Ascending aorta (tissue), 2 donors: ENCODE data around the gene PYGB. TPM values are rescaled to one million over a fixed set of nuclear protein-coding genes. Genes with fewer than 3 reads are reported as not detected.

Experiments used
- DNase-seq, 2 donors: peaks; one replicate each; pipeline ENCODE4 v3.0.0-alpha.2; 2019; ENCODE audit warnings: low spot score in 2 of 2
- H3K27ac ChIP-seq, 2 donors: fragments of 200-600 bp; sonication (generic); one replicate each; pipeline ENCODE4 v1.5.1; 2016 to 2017; ENCODE audit warnings: mild to moderate bottlenecking in 1 of 2
- H3K27me3 ChIP-seq: fragments of 200-600 bp; sonication (generic); one replicate; pipeline ENCODE4 v1.5.1; 2017
- H3K36me3 ChIP-seq, 2 donors: fragments of 200-600 bp; sonication (generic); one replicate each; pipeline ENCODE4 v1.5.1; 2016
- H3K4me1 ChIP-seq, 2 donors: fragments of 200-600 bp; sonication (generic); one replicate each; pipeline ENCODE4 v1.5.1; 2016 to 2017; ENCODE audit warnings: mild to moderate bottlenecking in 1 of 2
- H3K4me3 ChIP-seq, 2 donors: fragments of 200-600 bp; sonication (generic); one replicate each; pipeline ENCODE4 v1.5.1; 2016 to 2017; ENCODE audit warnings: mild to moderate bottlenecking in 1 of 2
- H3K9me3 ChIP-seq, 2 donors: fragments of 200-600 bp; sonication (generic); one replicate each; pipeline ENCODE4 v1.5.1; 2016
- CTCF ChIP-seq, 3 experiments: fragments of 200-600 bp in 2 of 3; fragments of 450-650 bp in 1 of 3; sonication (generic) in 2 of 3; IDR thresholded peaks; one replicate each; pipeline ENCODE4 v1.5.1; 2016 to 2019; ENCODE audit warnings: antibody characterized with exemption in 3 of 3, mild to moderate bottlenecking in 1 of 3, moderate library complexity in 1 of 3
- intact Hi-C: fragments of 100-400 bp; cut with DNase I; formaldehyde crosslinking; loops from one replicate; pipeline ENCODE4 v1.15.1; 2023
- total RNA-seq: library from RNA; depleted of rRNA; stranded (reverse); fragments of >200 nt; gene quantifications from one replicate; pipeline ENCODE4 v1.1.0, GENCODE V29; 2016

The PYGB gene
- total RNA-seq, 1 donor from 2014 or later: 125 TPM

- Histone ChIP-seq H3K36me3 (no peaks in the 10 kb centered on the region), H3K4me1 (peaks cover 7 to 11% of the 10 kb centered on the region in 2 donors), H3K27me3 (no peaks in the 10 kb centered on the region), H3K4me3 (no peak overlapping the region), H3K27ac (no peak overlapping the region), H3K9me3 (no peaks in the 10 kb centered on the region)
- intact Hi-C loops: no loop called here
- TF ChIP-seq CTCF (IDR thresholded peaks at IDR 0.05): no peak
- DNase-seq: peak in 1 of 2 donors; percentile 44
Observed at GRCh38 chr20:25315418-25316210, 67.7 kb downstream of the PYGB start.

GRCh38 chr20:25316506-25317190 lies 68.8 kb downstream of the PYGB start:
- no peak overlapping the region for H3K27ac ChIP-seq
- H3K9me3 ChIP-seq: no peaks in the 10 kb centered on the region
- peaks cover under 1 to 2% of the 10 kb centered on the region in 2 donors for H3K4me1 ChIP-seq
- peak in 1 of 2 donors; percentile 44 for DNase-seq
- H3K4me3 ChIP-seq: no peak overlapping the region
- H3K27me3 ChIP-seq: no peaks in the 10 kb centered on the region
- H3K36me3 ChIP-seq: peaks cover 0 to 4% of the 10 kb centered on the region in 2 donors
- no peak for TF ChIP-seq CTCF (IDR thresholded peaks at IDR 0.05)
- intact Hi-C loops: no loop called here

- TF ChIP-seq CTCF (IDR thresholded peaks at IDR 0.05): no peak
- no peaks in the 10 kb centered on the region for H3K9me3 ChIP-seq
- H3K36me3 ChIP-seq: peaks cover 3 to 4% of the 10 kb centered on the region in 2 donors
- intact Hi-C loops: no loop called here
- H3K4me3 ChIP-seq: no peak overlapping the region
- H3K27me3 ChIP-seq: no peaks in the 10 kb centered on the region
- peak in 1 of 2 donors; percentile 59 for DNase-seq
- no peak overlapping the region for H3K27ac ChIP-seq
- no peaks in the 10 kb centered on the region for H3K4me1 ChIP-seq
Observed at GRCh38 chr20:25317351-25318075, 69.6 kb downstream of the PYGB start.

GRCh38 chr20:25318471-25319240 lies 70.8 kb downstream of the PYGB start:
- no peaks in the 10 kb centered on the region for H3K9me3 ChIP-seq
- no peaks in the 10 kb centered on the region for H3K27me3 ChIP-seq
- intact Hi-C loops: no loop called here
- no peaks in the 10 kb centered on the region for H3K4me1 ChIP-seq
- TF ChIP-seq CTCF (IDR thresholded peaks at IDR 0.05): no peak
- H3K36me3 ChIP-seq: peaks cover 4 to 8% of the 10 kb centered on the region in 2 donors
- peak in 1 of 2 donors; percentile 63 for DNase-seq
- no peak overlapping the region for H3K27ac ChIP-seq
- no peak overlapping the region for H3K4me3 ChIP-seq
